ENCODE results near the gene PARVA.

PARVA gene

DNA sequence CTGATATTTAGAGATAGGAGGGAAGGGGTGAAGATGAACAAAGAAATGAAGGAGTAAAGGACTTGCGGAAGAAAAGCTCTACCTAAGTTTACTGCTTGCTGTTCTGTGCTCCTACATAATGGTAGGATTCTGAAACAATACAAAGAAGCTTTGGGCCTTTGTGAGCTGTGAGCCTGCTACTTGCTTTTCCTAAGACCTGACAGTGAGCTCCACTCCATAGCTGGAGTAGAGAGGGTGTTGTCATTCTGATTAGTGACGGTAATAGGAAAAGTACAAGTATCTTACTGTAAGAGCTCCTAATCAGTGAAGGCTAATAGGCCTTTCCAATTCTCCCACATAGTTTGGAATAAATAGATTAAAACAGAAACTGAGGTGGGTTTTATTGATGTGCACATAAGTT, 75.9 kb downstream of the PARVA start:
- Histone ChIP-seq H3K36me3 (ENCODE audit: control insufficient read depth in 1 of 2, insufficient read depth in 2 of 2, low read depth in 1 of 2, low read length in 2 of 2) (peaks cover 0 to 3% of the 10 kb centered on the region in 2 experiments), H3K4me2 (ENCODE audit: low read length, poor library complexity, severe bottlenecking) (no peak overlapping the region), H3K4me1 (ENCODE audit: control insufficient read depth, insufficient read depth, low read depth, low read length) (peaks cover 13% of the 10 kb centered on the region), H3K4me3 (ENCODE audit: insufficient read depth in 1 of 2, low read depth in 1 of 2, low read length in 2 of 2) (no peak overlapping the region), H2BK5ac (ENCODE audit: low read depth, low read length, poor library complexity, severe bottlenecking) (no peak overlapping the region), H3K27ac (ENCODE audit: low read length, poor library complexity, severe bottlenecking) (no peak overlapping the region), H3K14ac (ENCODE audit: low read length in 2 of 2) (no peak overlapping the region), H3K79me1 (replicated peaks; ENCODE audit: low read length, poor library complexity, severe bottlenecking) (peaks cover 44% of the 10 kb centered on the region), H3K18ac (ENCODE audit: low read depth in 1 of 2, low read length in 2 of 2) (no peak overlapping the region), H2BK12ac (ENCODE audit: low read length in 2 of 2) (no peak overlapping the region), H3K4ac (ENCODE audit: low read depth in 1 of 2, low read length in 2 of 2) (no peak overlapping the region), H2AFZ (ENCODE audit: low read depth, low read length) (no peak overlapping the region), H2AK5ac (ENCODE audit: low read length, severe bottlenecking) (no peak overlapping the region), H2BK15ac (ENCODE audit: low read depth, poor library complexity, severe bottlenecking) (no peak overlapping the region), H2BK120ac (ENCODE audit: low read depth, low read length) (no peak overlapping the region), H3K9me3 (ENCODE audit: control insufficient read depth, low read length) (no peaks in the 10 kb centered on the region), H3K23ac (ENCODE audit: low read length in 2 of 2) (no peak overlapping the region), H4K8ac (ENCODE audit: low read length) (no peak overlapping the region), H3K9ac (ENCODE audit: low read length) (no peak overlapping the region), H4K91ac (ENCODE audit: low read length) (no peak overlapping the region), H3K27me3 (ENCODE audit: control insufficient read depth in 1 of 2, insufficient read depth in 1 of 2, low read length in 2 of 2) (no peaks in the 10 kb centered on the region)
- WGBS: 100% methylated on average over 1 of the region's 2 CpGs
- no peak for DNase-seq

DNA sequence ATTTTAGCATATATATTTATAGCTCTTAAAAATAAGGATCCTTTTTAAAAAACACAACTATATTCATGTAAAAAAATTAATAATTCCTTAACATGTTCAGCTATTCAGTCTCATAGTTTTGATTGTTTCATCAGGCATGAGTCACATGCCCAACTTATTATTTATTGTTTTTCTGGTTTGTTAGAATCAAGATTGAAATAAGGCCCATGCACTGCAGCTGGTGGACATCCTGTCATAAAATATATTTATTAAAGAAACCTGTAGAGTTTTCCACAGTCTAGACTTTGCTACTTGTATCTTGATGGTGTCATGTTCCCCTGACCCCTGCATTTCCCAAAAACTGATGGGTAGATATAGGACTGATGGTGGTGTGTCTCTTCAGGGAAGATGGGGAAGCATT, 77.4 kb downstream of the PARVA start:
- no peaks in the 10 kb centered on the region for H3K9me3 ChIP-seq (ENCODE audit: control insufficient read depth, low read length)
- no peaks in the 10 kb centered on the region for H3K36me3 ChIP-seq (ENCODE audit: control insufficient read depth in 1 of 2, insufficient read depth in 2 of 2, low read depth in 1 of 2, low read length in 2 of 2)
- peaks cover 45% of the 10 kb centered on the region for H3K79me1 ChIP-seq (replicated peaks; ENCODE audit: low read length, poor library complexity, severe bottlenecking)
- H3K23ac ChIP-seq (ENCODE audit: low read length in 2 of 2): no peak overlapping the region
- no peak overlapping the region for H2AFZ ChIP-seq (ENCODE audit: low read depth, low read length)
- H3K27me3 ChIP-seq (ENCODE audit: control insufficient read depth in 1 of 2, insufficient read depth in 1 of 2, low read length in 2 of 2): no peaks in the 10 kb centered on the region
- H2BK15ac ChIP-seq (ENCODE audit: low read depth, poor library complexity, severe bottlenecking): no peak overlapping the region
- H4K8ac ChIP-seq (ENCODE audit: low read length): no peak overlapping the region
- H2AK5ac ChIP-seq (ENCODE audit: low read length, severe bottlenecking): no peak overlapping the region
- H3K4me2 ChIP-seq (ENCODE audit: low read length, poor library complexity, severe bottlenecking): no peak overlapping the region
- no peak overlapping the region for H2BK120ac ChIP-seq (ENCODE audit: low read depth, low read length)
- H3K4me3 ChIP-seq (ENCODE audit: insufficient read depth in 1 of 2, low read depth in 1 of 2, low read length in 2 of 2): no peak overlapping the region
- H3K18ac ChIP-seq (ENCODE audit: low read depth in 1 of 2, low read length in 2 of 2): no peak overlapping the region
- H3K9ac ChIP-seq (ENCODE audit: low read length): no peak overlapping the region
- peaks cover 13% of the 10 kb centered on the region for H3K4me1 ChIP-seq (ENCODE audit: control insufficient read depth, insufficient read depth, low read depth, low read length)
- no peak overlapping the region for H3K14ac ChIP-seq (ENCODE audit: low read length in 2 of 2)
- H2BK5ac ChIP-seq (ENCODE audit: low read depth, low read length, poor library complexity, severe bottlenecking): no peak overlapping the region
- no peak overlapping the region for H4K91ac ChIP-seq (ENCODE audit: low read length)
- no peak overlapping the region for H3K4ac ChIP-seq (ENCODE audit: low read depth in 1 of 2, low read length in 2 of 2)
- H3K27ac ChIP-seq (ENCODE audit: low read length, poor library complexity, severe bottlenecking): no peak overlapping the region
- no peak overlapping the region for H2BK12ac ChIP-seq (ENCODE audit: low read length in 2 of 2)
- no peak for DNase-seq

DNA sequence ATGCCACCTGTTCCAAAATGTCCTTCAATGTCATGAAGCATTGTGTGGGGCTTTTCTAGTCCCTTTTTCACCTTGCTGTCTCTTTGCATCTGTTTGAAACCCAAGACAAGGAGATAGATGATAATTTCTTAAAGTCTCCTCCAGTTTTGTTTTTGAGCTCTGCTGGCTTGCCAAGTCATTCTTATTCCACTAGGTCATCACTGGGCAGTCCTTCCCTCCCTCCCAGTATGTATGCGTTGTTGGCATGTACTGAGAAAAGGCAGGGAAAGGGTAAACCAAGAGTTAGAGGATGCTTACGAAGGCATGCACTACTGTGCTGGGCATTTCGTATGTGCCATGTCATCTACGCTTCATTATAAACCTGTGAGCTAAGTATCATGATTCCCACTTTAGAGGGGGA, 78.6 kb downstream of the PARVA start:
- H2BK5ac ChIP-seq (ENCODE audit: low read depth, low read length, poor library complexity, severe bottlenecking): no peak overlapping the region
- H3K9ac ChIP-seq (ENCODE audit: low read length): peak overlapping the region; percentile 21
- peak; percentile 42 for DNase-seq
- WGBS: 92% methylated on average over 4 of the region's 4 CpGs
- no peak overlapping the region for H4K91ac ChIP-seq (ENCODE audit: low read length)
- H3K27ac ChIP-seq (ENCODE audit: low read length, poor library complexity, severe bottlenecking): no peak overlapping the region
- H3K79me1 ChIP-seq (replicated peaks; ENCODE audit: low read length, poor library complexity, severe bottlenecking): peaks cover 50% of the 10 kb centered on the region
- no peak overlapping the region for H3K14ac ChIP-seq (ENCODE audit: low read length in 2 of 2)
- no peak overlapping the region for H2BK120ac ChIP-seq (ENCODE audit: low read depth, low read length)
- no peak overlapping the region for H3K18ac ChIP-seq (ENCODE audit: low read depth in 1 of 2, low read length in 2 of 2)
- H2BK12ac ChIP-seq (ENCODE audit: low read length in 2 of 2): no peak overlapping the region
- peak overlapping the region in 1 of 2 experiments; percentile 36 for H3K4me3 ChIP-seq (ENCODE audit: insufficient read depth in 1 of 2, low read depth in 1 of 2, low read length in 2 of 2)
- H3K36me3 ChIP-seq (ENCODE audit: control insufficient read depth in 1 of 2, insufficient read depth in 2 of 2, low read depth in 1 of 2, low read length in 2 of 2): no peaks in the 10 kb centered on the region
- no peak overlapping the region for H2AFZ ChIP-seq (ENCODE audit: low read depth, low read length)
- H3K4me2 ChIP-seq (ENCODE audit: low read length, poor library complexity, severe bottlenecking): no peak overlapping the region
- no peak overlapping the region for H3K23ac ChIP-seq (ENCODE audit: low read length in 2 of 2)
- no peak overlapping the region for H3K4ac ChIP-seq (ENCODE audit: low read depth in 1 of 2, low read length in 2 of 2)
- H4K8ac ChIP-seq (ENCODE audit: low read length): no peak overlapping the region
- H3K27me3 ChIP-seq (ENCODE audit: control insufficient read depth in 1 of 2, insufficient read depth in 1 of 2, low read length in 2 of 2): no peaks in the 10 kb centered on the region
- no peak overlapping the region for H2BK15ac ChIP-seq (ENCODE audit: low read depth, poor library complexity, severe bottlenecking)
- H3K4me1 ChIP-seq (ENCODE audit: control insufficient read depth, insufficient read depth, low read depth, low read length): peaks cover 14% of the 10 kb centered on the region
- H2AK5ac ChIP-seq (ENCODE audit: low read length, severe bottlenecking): peak overlapping the region; percentile 38
- H3K9me3 ChIP-seq (ENCODE audit: control insufficient read depth, low read length): no peaks in the 10 kb centered on the region

DNA sequence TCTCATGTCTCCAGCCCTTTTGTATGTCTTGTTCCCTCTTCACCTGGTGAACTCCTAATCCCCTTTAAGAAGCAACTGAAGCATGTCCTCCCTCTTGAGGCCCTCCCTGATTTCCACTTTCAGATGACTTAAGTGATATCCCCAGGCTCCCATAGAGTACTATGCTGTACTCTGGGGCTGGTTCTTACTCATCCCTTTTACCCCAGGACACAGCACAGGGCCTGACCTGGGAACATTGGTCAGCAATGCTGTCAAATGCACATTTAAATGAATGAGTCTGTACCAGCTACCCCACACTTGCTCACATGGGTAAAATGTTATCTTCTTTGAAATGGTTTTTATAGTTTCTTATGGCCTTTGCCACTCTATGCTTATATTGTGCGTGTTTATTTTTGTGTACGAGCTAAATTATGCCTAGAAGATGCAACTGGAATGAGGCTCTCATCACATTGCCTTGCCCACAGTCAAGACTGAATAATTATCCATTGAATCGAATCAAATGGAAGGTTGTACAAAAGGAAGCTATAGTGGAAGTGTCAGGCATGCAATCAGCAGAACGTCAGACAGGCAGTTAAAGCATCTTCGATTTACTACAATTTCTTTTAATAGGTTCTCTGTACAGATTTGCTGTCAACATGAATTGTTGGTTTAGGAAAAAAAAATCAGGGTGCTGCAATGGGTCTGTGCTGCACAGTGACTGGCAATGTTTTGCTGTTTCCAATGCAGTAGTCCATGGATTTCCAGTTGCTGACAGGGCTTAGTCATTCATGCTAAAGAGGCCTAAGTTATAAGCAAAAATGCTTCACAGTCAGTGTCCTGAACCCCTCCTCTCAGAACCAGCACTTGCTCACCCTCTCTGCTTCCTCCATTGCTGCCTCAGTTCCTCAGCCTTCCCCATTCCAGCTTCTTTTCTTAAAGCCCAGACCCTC, 79.5 kb downstream of the PARVA start:
- H2BK12ac ChIP-seq (ENCODE audit: low read length in 2 of 2): no peak overlapping the region
- peaks cover 54% of the 10 kb centered on the region for H3K79me1 ChIP-seq (replicated peaks; ENCODE audit: low read length, poor library complexity, severe bottlenecking)
- no peak overlapping the region for H3K4me3 ChIP-seq (ENCODE audit: insufficient read depth in 1 of 2, low read depth in 1 of 2, low read length in 2 of 2)
- H3K23ac ChIP-seq (ENCODE audit: low read length in 2 of 2): no peak overlapping the region
- peak overlapping the region in 1 of 2 experiments; percentile 23 for H3K14ac ChIP-seq (ENCODE audit: low read length in 2 of 2)
- no peak overlapping the region for H4K91ac ChIP-seq (ENCODE audit: low read length)
- H3K18ac ChIP-seq (ENCODE audit: low read depth in 1 of 2, low read length in 2 of 2): peak overlapping the region in 1 of 2 experiments; percentile 46
- H2BK15ac ChIP-seq (ENCODE audit: low read depth, poor library complexity, severe bottlenecking): no peak overlapping the region
- peaks cover 17% of the 10 kb centered on the region for H3K4me1 ChIP-seq (ENCODE audit: control insufficient read depth, insufficient read depth, low read depth, low read length)
- H2BK120ac ChIP-seq (ENCODE audit: low read depth, low read length): no peak overlapping the region
- peak; percentile 85 for DNase-seq
- peak overlapping the region; percentile 12 for H3K9ac ChIP-seq (ENCODE audit: low read length)
- peak overlapping the region; percentile 28 for H4K8ac ChIP-seq (ENCODE audit: low read length)
- H2BK5ac ChIP-seq (ENCODE audit: low read depth, low read length, poor library complexity, severe bottlenecking): no peak overlapping the region
- WGBS: 65% methylated on average over 3 of the region's 5 CpGs
- no peak overlapping the region for H2AFZ ChIP-seq (ENCODE audit: low read depth, low read length)
- no peak overlapping the region for H3K27ac ChIP-seq (ENCODE audit: low read length, poor library complexity, severe bottlenecking)
- H2AK5ac ChIP-seq (ENCODE audit: low read length, severe bottlenecking): peak overlapping the region; percentile 51
- H3K4me2 ChIP-seq (ENCODE audit: low read length, poor library complexity, severe bottlenecking): no peak overlapping the region
- H3K27me3 ChIP-seq (ENCODE audit: control insufficient read depth in 1 of 2, insufficient read depth in 1 of 2, low read length in 2 of 2): no peaks in the 10 kb centered on the region
- no peaks in the 10 kb centered on the region for H3K9me3 ChIP-seq (ENCODE audit: control insufficient read depth, low read length)
- H3K36me3 ChIP-seq (ENCODE audit: control insufficient read depth in 1 of 2, insufficient read depth in 2 of 2, low read depth in 1 of 2, low read length in 2 of 2): peaks cover 0 to 3% of the 10 kb centered on the region in 2 experiments
- no peak overlapping the region for H3K4ac ChIP-seq (ENCODE audit: low read depth in 1 of 2, low read length in 2 of 2)
